HG03439 (cell line): ENCODE results near the gene TACC2.
"Not testable (repeated sequence)": the region's sequence is repeated elsewhere in the genome, so short reads cannot be mapped to it uniquely, and the experiment has no call there.

ENCODE experiments used
- ATAC-seq: cut with Tn5 transposase; IDR thresholded peaks from one replicate; pipeline ENCODE4 v1.9.1; 2021; ENCODE audit warnings: mild to moderate bottlenecking, moderate library complexity; ENCODE audit not compliant: unreplicated experiment

The TACC2 gene

DNA sequence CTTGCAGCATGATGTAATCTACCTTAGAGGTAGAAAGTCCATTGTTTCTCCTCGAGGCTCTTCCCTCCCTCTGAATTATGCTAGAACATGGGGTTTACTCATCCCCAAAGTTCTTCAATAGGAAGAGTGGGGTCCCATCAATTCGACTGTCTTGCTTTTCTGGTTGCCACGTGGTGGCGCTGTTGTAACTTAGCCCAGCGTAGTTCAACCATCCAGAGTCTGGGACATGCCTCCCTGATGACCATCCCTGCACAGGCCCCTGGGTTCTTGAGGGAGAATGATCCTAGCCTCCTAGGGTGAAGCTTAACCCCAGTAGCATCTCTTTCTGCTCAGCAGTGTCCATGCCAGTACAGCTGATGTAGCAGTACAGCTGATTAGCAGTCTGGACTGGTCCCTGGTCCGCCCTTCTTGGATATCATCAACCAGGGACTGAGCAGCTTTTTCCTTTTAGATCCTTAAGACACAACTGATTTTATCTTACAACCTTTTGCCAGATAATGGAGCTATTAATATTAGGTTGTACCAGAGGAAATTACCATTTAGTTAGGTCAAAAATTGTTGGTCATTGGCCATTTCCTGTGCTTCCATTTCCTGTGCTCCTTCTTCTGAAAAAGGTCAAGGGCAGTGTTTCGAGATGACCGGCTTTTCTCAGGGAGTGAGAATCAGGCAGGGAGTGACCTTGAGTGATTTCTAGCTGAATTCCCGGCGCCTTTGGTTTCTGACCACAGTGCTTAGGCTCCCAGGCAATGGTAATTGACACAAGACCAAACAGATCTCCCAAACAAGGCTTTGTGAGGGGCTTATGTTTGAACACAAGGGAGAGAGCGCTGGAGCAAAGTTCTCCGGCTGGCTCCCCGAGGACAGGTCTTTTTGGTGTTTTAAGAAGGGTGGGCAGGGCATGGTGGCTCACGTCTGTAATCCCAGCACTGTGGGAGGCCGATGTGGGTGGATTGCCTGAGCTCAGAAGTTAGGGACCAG is 65.4 kb downstream of the TACC2 start:
- ATAC-seq: no peak

DNA sequence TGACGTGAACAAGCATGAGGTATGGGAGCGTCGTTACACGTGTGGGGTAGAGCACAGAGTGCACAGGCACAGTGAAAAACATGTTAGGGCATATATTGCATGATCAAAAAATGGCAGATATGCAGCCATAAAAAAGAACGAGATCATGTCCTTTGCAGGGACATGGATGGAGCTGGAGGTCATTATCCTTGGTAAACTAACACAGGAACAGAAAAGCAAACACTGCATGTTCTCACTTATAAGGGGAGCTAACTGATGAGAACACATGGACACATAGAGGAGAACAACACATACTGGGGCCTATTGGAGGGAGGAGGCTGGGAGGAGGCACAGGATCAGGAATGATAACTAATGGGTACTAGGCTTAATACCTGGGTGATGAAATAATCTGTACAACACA is 66.3 kb downstream of the TACC2 start:
- no peak for ATAC-seq

DNA sequence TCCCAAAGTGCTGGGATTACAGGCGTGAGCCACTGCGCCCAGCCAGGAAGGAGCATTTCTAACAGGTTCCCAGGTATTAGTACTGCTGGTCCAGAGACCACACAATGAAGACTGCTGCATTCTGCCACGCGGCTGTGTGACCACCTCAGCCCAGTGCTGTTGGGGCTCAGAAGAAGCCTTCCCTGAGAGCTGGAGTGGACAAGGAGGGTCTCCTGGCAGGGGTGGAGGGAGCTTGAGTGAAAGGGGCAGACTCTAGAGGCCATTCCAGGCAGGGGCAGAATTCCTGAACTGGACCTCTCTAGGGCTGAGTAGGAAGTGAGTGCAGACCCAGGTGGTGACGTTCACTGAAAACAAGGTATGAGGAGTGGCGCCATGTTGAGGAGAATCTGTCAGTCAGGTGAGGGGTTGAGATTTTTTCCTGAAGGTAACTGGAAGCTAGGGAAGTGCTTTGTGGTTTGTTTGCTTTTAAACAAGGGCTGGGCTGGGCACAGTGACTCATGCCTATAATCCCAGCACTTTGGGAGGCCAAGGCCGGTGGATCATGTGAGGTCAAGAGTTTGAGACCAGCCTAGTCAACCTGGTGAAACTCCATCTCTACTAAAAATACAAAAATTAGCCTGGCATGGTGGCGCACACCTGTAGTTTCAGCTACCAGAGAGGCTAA is 67.6 kb downstream of the TACC2 start:
- ATAC-seq: no peak

DNA sequence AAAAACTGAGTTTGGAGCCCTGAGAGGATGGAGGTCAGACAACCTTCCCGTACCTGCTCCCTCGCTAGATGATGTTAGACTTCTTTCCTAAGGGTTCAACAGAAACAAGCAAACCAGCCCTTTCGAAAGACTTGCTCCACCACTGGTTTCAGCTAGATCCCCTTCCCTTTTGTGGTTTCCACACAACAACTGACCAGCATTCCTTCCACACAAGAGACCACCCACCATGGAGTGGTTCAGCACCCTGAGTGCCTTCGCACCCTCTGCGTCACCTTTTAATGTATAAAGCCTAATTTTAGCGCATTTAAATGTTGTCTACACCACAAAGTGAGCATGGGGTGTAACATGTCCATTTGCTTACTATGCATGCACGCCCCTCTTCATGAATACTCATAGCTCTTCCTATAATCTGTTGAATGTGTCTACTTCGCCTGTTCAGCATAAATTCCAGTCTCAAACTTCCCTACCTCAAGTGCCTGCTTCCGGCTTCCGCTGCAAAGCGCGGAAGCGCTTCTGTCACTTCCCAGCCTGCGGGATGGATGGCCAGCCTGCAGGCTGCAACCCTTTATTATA is 69.0 kb downstream of the TACC2 start:
- ATAC-seq: no peak

DNA sequence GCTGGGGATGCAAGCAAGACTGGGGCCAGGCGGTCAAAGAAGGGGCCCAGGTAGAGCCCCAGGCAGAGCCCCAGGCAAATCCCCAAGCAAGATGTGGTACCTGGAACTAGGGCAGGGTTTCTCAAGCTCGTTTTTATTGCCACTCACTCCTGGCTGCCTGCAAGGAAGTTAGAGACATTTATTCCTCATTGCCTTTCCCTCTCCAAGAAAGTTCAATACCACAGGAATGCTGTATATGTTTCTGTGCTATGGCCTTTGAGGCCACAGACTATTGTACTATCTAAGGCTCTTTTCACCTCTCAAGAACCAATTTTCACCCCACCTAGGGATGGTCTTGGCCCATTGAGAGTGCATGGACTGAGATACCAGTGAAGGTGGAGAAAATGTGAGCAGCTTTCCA is 71.3 kb downstream of the TACC2 start:
- no peak for ATAC-seq

DNA sequence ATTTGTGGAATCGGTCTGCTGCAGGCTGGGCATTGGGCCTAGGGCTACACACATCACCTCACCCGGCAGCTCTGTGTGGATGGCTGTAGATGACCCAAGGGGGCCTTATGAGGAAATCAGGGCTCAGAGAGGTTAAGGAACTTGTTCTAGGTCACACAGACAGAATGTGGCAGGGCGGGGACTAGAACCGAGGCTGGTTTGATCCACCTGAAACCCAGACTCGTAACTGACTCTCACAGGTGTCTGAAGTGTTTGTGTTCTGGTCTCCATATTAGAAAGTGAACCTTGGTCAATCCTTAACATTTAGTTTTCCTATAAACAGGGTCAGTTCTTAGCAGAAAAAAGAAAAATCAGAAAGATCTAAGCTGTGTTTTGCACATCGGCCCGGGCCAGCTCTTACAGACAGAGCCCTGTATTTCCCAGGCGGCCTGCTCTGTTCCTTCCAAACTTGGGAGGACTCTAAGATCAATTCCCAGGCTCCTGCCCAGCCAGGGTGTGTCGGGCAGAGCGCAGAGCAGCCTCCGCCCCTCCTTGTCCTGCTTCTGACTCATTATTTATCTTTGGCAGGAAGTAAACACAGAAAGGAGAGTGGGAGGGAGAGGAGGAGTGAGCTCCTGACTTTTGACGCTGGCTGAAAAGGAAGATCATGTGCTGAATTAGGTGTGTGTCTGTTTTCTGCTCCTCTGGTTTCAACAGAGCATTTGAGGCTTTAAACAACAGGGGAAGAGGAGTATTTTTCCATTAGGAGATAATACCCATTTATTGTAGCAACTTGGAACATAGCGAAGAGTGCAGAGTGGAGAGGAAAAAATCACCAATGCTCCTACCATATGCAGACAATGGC is 74.1 kb downstream of the TACC2 start:
- ATAC-seq: no peak

DNA sequence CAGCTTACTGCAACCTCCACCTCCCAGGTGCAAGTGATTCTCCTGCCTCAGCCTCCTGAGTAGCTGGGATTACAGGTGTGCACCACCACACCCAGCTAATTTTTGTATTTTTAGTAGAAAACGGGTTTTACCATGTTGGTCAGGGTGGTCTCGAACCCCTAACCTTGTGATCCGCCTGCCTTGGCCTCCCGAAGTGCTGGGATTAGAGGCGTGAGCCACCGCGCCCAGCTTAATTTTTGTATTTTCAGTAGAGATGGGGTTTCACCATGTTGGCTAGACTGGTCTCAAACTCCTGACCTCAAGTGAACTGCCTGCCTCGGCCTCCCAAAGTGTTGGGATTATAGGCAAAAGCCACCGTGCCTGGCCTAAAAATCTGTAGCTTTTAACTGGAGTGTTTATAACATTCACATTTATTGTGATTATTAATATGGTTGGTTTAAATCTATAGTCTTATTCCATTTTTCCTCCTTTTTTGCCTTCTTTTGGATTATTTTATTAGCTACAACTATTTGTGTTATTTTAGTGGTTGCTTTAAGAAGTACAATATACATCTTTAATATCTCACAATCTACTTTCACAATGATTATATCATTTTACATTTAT is 77.5 kb downstream of the TACC2 start:
- not testable (repeated sequence) for ATAC-seq

DNA sequence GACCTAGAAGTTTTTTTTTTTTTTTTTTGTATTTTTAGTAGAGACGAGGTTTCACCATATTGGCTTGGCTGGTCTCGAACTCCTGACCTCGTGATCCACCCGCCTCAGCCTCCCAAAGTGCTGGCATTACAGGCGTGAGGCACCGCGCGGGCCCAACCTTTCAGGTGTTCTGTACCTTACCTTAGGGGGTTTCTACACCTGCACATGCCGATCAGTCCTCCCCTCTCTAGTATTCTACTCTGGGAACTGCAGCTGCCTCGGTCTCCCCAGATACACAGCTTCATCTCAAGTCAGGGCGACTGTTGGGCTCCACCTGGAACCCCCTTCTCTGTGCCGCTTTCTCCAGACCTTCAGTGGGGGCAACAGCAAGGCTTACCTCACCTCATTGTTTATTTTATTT is 79.9 kb downstream of the TACC2 start:
- no peak for ATAC-seq

DNA sequence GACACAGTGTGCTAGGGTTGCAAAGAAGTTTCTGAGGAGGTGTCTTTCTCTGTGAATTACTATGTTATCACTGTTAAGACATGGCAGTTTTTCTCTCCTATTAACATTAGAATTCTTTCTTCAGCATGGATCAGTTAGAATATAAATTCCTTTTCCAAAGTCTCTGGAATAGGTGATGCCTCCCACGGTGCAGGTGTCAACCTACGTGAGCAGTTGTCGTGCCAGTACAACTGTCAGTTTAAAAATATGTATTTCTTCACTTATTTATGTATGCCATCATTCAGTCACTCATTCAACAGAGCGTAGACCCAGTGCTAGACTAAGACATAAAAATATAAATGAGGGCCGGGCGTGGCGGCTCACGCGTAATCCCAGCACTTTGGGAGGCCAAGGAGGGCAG is 83.5 kb downstream of the TACC2 start:
- no peak for ATAC-seq

DNA sequence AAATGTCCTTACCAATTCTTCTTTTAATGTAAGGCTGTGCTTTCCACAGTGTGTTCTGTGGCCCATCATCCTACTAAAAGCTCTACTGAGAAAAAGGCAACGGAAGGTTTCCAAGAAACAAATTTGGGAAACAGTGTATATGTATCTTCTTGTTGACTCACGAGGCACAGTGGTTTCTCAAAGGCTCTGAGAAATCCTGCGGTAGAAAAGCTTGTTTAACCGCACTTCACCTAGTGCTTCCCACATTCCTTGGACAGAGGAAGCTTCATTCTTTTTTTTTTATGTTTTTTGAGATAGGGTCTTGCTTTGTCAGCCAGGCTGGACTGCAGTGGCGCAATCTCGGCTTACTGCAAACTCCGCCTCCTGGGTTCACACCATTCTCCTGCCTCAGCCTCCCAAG is 84.5 kb downstream of the TACC2 start:
- no peak for ATAC-seq

DNA sequence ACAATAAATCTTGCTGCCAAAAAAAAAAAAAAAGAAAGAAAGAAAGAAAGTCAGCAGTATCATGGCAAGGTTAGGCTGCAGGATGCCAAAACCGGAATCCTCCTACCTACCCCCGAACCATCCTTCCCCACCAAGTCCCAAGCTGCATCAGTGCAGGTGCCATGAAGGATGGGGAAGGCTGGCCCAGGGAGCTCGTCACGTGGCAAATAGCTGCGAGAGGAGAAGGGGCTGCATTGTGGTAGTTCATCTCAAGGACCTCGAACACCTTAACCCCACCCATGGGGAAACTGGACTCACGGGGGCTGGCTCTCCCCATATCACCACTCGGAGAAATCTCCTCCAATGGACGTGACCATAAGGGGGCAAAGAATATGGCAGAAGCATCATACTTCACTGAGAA is 86.2 kb downstream of the TACC2 start:
- no peak for ATAC-seq

DNA sequence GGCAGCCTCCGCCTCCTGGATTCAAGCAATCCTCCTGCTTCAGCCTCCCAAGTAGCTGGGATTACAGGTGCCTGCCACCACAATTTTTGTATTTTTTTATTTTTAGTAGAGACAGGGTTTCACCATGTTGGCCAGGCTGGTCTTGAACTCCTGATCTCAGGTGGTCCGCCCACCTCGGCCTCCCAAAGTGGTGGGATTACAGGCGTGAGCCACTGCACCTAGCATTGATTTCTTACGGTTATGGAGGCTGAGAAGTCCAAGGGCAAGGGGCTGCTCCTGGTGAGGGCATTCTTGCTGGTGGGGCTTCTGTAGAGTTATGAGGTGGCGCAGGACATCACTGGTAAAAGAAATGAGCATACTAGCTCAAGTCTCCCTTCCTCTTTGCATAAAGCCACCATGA is 86.9 kb downstream of the TACC2 start:
- not testable (repeated sequence) for ATAC-seq

DNA sequence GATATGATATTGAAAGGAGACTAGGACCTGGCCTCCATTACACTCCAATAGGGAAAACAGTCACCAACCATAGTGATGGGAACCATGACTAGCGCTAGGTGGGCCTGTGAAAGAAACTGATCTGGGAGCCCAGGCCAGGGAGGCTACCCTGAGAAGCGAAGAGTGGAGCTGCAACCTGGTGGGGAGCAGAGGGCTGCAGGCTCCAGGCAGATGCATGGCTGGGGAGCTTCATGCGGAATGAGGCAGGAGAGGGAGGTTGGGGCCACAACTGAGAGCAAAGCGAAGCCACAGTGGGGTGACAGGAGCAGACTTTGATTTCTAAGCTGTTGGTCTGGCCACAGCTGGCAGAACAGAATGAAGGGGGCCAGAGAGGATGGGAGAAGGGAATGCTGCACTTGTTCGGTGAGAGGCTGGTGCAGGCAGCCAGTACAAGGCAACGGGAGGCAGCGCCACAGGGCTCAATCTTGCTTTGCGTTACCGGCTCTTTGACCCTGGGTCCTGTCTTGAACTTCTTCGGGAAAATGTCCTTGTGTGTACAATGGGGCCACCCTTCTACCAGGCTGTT is 88.4 kb downstream of the TACC2 start:
- ATAC-seq: no peak

DNA sequence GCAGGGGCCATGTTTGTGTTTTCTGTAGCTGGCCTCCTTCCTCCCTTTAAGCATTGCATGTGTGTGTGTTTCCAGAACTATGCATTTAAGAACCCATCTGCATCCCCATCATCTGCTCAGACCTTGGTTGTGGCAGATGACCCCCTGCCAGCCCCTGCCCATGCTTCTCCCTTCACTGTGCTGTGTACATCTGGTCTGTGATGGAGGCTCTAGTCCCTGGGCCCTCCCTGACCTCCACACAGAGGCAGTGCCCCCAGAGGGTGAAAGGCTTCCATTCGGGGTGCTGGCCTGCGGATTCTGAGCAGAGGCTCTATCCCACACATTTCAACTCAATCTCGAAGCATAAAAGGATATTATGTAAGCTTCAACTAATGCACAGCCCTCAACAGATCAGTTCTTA is 89.4 kb downstream of the TACC2 start:
- ATAC-seq: no peak

DNA sequence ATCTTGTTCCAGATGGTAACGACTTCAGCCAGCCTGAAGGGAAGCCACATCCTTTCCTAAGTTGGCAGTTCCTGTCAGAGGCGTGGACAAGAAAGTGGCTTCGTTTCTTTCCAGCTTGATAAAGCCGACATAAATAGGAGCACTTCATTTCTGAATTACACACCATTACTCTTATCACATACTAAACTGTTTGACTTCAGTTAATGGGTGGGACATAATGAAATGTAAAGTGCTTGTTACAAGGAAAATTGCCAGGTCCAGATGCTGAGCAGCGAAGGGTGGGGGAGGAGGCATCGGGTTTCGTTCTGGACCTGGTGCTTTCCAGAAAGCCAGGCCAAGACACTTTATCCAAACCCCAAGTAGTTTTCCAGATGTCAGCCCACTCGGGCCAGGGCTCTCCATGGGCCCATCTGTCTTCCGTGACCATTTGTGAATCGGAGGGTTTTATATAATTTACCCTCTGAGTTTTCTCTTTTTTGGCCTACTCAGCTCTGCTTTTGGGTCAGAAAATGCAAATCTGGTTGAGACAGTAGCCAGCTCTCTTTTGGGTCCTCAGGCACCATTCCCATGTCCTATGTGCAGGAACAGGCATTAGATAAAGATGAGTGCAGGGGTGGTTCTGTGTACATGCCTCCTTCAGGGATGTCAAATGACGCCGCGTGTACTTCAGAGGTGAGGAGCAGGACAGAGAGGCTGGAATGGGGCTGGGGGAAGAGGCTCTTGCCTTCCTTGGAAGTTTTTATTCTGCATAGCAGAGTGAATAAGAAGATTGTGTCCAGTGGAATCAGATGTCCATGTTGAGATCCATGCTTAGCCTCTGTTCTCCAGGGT is 90.2 kb downstream of the TACC2 start:
- no peak for ATAC-seq

DNA sequence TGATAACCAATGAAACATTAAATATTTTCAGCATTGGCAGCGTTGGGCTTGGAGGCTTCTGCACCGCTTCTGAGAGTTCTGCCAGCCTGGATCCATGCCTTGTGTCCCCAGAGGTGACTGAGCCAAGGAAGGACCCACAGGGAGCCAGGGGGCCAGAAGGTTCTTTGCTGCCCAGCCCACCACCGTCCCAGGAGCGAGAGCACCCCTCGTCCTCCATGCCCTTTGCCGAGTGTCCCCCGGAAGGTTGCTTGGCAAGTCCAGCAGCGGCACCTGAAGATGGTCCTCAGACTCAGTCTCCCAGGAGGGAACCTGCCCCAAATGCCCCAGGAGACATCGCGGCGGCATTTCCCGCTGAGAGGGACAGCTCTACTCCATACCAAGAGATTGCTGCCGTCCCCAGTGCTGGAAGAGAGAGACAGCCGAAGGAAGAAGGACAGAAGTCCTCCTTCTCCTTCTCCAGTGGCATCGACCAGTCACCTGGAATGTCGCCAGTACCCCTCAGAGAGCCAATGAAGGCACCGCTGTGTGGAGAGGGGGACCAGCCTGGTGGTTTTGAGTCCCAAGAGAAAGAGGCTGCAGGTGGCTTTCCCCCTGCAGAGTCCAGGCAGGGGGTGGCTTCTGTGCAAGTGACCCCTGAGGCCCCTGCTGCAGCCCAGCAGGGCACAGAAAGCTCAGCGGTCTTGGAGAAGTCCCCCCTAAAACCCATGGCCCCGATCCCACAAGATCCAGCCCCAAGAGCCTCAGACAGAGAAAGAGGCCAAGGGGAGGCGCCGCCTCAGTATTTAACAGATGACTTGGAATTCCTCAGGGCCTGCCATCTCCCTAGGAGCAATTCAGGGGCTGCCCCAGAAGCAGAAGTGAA is 93.9 kb downstream of the TACC2 start:
- no peak for ATAC-seq

DNA sequence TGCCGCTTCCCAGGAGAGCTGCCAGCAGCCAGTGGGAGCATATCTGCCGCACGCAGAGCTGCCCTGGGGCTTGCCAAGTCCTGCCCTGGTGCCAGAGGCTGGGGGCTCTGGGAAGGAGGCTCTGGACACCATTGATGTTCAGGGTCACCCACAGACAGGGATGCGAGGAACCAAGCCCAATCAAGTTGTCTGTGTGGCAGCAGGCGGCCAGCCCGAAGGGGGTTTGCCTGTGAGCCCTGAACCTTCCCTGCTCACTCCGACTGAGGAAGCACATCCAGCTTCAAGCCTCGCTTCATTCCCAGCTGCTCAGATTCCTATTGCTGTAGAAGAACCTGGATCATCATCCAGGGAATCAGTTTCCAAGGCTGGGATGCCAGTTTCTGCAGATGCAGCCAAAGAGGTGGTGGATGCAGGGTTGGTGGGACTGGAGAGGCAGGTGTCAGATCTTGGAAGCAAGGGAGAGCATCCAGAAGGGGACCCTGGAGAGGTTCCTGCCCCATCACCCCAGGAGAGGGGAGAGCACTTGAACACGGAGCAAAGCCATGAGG is 94.6 kb downstream of the TACC2 start:
- ATAC-seq: no peak
